ENCODE measurements around the gene SEC14L5.
A peak's percentile ranks its signal among the peaks of the same experiment; 100 is the strongest.

Gene SEC14L5

DNA sequence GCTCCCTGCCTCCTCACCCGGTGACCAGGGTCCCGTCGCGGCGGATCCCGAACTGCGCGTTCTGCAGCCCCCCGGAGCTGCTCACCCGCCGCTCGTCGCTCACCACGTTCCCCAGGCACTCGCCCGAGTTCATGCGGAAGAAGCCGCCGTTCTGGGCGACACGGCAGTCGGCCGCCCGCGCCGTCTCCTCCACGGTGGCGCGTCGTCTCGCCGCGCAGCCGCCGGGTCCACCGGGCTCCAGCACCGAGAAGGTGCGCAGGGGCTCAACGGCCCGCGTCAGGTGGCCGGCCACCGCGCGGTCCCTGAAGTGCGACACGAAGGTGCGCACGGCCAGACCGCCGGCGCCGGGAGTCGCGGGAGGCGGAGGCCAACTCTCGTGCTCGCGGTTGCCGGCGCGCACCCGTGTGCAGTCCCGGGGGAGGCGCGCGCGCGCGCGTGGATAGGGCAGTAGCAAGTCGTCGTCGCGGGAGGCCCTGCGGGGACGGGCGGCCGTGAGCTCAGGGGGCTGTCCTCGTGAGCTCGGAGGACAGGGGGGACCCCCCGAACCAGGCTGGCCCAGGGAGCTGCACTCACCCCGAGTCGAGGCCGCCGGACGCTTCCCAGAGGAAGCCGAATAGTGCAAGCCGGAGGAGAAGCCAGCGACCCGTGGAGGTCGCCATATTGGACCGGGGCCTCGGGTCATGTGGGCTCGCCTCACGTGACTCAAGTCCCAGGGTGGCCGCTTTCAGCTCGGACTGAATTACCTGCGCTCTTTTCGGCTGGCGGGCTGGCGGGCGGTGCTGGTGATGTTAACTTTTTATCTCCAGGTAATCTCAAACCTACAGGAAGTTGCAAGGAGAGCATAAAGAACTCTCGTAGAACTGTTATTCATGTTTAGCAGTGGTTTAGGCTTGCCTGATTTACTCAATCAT is 75.4 kb downstream of the SEC14L5 start, which contains the start of gene NAGPA:
NAGPA (minus strand) TSS at position 680 of the 911 bp plus-strand sequence; CDS start at position 659, 21 bp downstream.
- H3K4me3 ChIP-seq (ENCODE audit: low read depth, low read length), result peak within 1 kb of the TSS; percentile 85
- DNase-seq (ENCODE audit: low read depth, low spot score), result peak; percentile 14
- POLR2A ChIA-PET, result no interaction called here
- CTCF ChIA-PET, result interaction anchor here (1.8 kb wide), 1 partner anchor 9 kb away, joined by 6 read pairs; no protein-coding TSS in a partner anchor
- TF ChIP-seq, protein P1, sequence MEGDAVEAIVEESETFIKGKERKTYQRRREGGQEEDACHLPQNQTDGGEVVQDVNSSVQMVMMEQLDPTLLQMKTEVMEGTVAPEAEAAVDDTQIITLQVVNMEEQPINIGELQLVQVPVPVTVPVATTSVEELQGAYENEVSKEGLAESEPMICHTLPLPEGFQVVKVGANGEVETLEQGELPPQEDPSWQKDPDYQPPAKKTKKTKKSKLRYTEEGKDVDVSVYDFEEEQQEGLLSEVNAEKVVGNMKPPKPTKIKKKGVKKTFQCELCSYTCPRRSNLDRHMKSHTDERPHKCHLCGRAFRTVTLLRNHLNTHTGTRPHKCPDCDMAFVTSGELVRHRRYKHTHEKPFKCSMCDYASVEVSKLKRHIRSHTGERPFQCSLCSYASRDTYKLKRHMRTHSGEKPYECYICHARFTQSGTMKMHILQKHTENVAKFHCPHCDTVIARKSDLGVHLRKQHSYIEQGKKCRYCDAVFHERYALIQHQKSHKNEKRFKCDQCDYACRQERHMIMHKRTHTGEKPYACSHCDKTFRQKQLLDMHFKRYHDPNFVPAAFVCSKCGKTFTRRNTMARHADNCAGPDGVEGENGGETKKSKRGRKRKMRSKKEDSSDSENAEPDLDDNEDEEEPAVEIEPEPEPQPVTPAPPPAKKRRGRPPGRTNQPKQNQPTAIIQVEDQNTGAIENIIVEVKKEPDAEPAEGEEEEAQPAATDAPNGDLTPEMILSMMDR (IDR thresholded peaks at IDR 0.05; ENCODE audit: insufficient read depth, low read length, missing control alignments), result no peak

DNA sequence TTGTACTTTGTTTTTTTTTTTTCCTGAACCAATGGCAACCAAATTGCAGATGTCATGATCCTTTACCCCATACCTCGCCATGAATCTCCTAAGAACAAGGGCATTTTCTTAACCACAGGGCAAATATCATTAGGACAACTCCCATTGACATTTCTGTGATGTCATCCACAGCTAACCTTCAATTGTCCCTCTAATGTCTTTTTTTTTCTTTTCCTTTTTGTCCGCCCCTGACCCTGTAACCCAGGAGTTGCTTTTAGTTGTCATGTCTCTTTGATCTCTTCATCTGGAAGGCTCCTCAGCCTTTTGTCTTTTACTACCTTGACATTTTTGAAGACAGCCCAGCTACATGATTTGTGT is 76.0 kb downstream of the SEC14L5 start:
- DNase-seq (ENCODE audit: low read depth, low spot score), result no peak
- CTCF ChIA-PET, result interaction anchor here (1.8 kb wide), 1 partner anchor 8 kb away, joined by 6 read pairs; no protein-coding TSS in a partner anchor
- TF ChIP-seq, protein P1 (IDR thresholded peaks at IDR 0.05; ENCODE audit: insufficient read depth, low read length, missing control alignments), result no peak
- POLR2A ChIA-PET, result no interaction called here
- H3K4me3 ChIP-seq (ENCODE audit: low read depth, low read length), result peak overlapping the region; percentile 85

DNA sequence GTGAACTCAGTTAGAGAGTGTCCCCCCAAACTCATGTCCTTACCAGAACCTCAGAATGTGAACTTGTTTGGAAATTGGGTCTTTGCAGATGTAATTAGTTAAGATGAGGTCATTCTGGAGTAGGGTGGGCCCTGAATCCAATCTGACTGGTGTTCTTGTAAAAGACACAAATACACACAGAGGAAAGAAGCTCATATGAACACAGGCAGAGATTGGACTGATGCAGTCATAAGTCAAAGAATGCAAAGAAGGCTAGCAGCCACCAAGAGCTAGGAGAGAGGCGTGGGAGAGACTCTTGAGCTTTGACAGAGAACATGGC is 77.7 kb downstream of the SEC14L5 start:
- CTCF ChIA-PET, result interaction anchor here (1.7 kb wide), 1 partner anchor 11 kb away, joined by 5 read pairs; no protein-coding TSS in a partner anchor
- H3K4me3 ChIP-seq (ENCODE audit: low read depth, low read length), result no peak overlapping the region
- POLR2A ChIA-PET, result no interaction called here
- no peak for DNase-seq (ENCODE audit: low read depth, low spot score)
- TF ChIP-seq, protein P1 (IDR thresholded peaks at IDR 0.05; ENCODE audit: insufficient read depth, low read length, missing control alignments), result no peak

DNA sequence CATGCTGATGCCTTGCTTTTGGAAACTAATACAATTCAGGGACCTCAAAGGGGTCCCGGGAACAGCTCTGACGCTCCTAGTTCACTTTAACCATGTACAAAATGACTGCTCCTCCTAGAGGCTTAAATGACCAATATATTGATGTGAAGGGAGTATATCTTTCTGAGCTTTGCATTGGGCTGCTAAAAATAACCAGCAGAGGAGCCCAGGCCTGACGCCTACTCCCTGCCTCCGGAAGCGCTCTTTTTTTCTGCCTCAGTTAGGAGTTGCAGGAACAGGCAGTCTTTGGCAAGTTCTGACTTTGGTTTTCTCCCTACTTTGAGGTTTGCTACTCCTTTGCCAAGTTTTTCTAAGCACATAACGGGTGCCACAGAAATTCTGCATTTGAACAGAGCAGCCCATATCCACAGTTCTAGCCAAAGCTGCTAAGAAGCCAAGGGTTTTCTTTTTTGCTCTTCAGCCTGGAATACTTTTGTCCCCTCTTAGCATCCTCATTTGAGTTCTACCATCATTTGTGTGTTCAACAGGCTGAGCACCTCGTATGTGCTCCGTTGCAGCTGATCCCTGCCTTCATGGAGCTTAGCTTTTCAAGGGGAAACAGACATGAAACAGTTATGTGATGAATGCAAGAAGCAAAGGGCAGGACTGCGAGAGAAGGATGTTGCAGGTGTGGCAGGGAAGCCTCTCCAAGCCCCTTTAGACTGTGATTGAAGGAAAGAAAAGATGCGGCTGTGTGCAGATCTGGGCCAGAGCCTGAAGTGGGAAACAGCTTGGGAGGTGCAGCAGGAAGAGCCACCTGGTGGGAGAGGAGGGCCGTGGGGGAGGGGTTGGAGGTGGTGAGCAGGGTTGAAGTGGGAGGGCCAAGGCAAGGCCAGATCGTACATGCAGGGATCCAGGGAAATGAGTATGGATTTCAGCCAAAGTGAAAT is 78.4 kb downstream of the SEC14L5 start:
- CTCF ChIA-PET, result interaction anchor here (0.6 to 1.7 kb wide), 2 partner anchors 12 to 21 kb away, joined by 4 to 5 read pairs; no protein-coding TSS in a partner anchor
- TF ChIP-seq, protein P1 (IDR thresholded peaks at IDR 0.05; ENCODE audit: insufficient read depth, low read length, missing control alignments), result no peak
- POLR2A ChIA-PET, result no interaction called here
- DNase-seq (ENCODE audit: low read depth, low spot score), result no peak
- no peak overlapping the region for H3K4me3 ChIP-seq (ENCODE audit: low read depth, low read length)

DNA sequence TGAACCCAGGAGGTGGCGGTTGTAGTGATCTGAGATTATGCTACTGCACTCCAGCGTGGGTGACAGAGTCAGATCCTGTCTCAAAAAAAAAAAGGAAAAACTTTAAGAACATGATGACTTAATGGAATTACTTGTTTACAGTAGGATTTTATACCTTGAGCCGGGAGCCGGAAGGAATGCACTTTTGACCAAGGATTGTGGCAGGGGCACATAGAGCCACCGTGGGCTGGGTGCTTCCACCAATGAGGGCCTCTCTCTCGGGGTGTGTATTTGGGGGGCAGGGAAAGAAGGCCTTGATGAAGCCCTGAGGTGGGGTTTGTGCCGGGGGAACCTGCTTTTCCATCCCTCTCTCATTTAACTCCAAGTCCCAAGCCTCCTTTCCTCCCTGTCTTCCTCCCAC is 82.3 kb downstream of the SEC14L5 start:
- no peak overlapping the region for H3K4me3 ChIP-seq (ENCODE audit: low read depth, low read length)
- TF ChIP-seq, protein P1 (IDR thresholded peaks at IDR 0.05; ENCODE audit: insufficient read depth, low read length, missing control alignments), result no peak
- ChIA-PET POLR2A (no interaction called here), CTCF (no interaction called here)
- DNase-seq (ENCODE audit: low read depth, low spot score), result no peak

Measured in AG04449 (cell line).